H1 (cell line): Measurements from ENCODE around the gene DAO. TPM values are rescaled to one million over a fixed set of nuclear protein-coding genes. Genes with fewer than 3 reads are reported as not detected.

Source experiments
- CTCF ChIA-PET: fragments of 300-600 bp; sonication (Branson Sonifier 250); formaldehyde crosslinking; loops from one replicate; lab custom pipeline; 2021; ENCODE audit not compliant: partially characterized antibody; lab: Charles Lee
- POLR2A ChIA-PET: fragments of 300-600 bp; sonication (Branson Sonifier 250); formaldehyde crosslinking; loops from one replicate; lab custom pipeline; 2021; ENCODE audit warnings: inconsistent platforms; ENCODE audit not compliant: partially characterized antibody; lab: Charles Lee
- DNase-seq, 2 experiments: peaks; one replicate each; pipeline versions ENCODE4 v3.0.0 to v3.0.0-alpha.2; 2010 to 2022; ENCODE audit warnings: low spot score in 2 of 2, low read depth in 1 of 2, mixed read lengths in 1 of 2
- FAIRE-seq: peaks from 2 replicates; lab custom pipeline; 2011; peaks lifted over from hg19 to GRCh38; lab: Jason Lieb, UNC
- H2AFZ ChIP-seq: 2 replicates; pipeline ENCODE4 v1.8.1; 2012; ENCODE audit warnings: low read length, inconsistent platforms
- H2AK5ac ChIP-seq: 2 replicates; pipeline ENCODE4 v1.6.1; 2013; ENCODE audit warnings: low read depth, low read length
- H2BK120ac ChIP-seq: replicated peaks from 2 replicates; pipeline ENCODE3; 2013; ENCODE audit warnings: low read depth, low read length, inconsistent platforms
- H2BK12ac ChIP-seq: 2 replicates; pipeline ENCODE4 v1.6.1; 2013; ENCODE audit warnings: low read depth, low read length
- H2BK15ac ChIP-seq: 2 replicates; pipeline ENCODE4 v1.6.1; 2013; ENCODE audit warnings: low read length
- H2BK20ac ChIP-seq: 2 replicates; pipeline ENCODE4 v1.6.1; 2013; ENCODE audit warnings: low read length
- H2BK5ac ChIP-seq: 2 replicates; pipeline ENCODE4 v1.6.1; 2013; ENCODE audit warnings: low read depth, low read length
- H3K14ac ChIP-seq: 2 replicates; pipeline ENCODE4 v1.6.1; 2013; ENCODE audit warnings: inconsistent platforms; ENCODE audit not compliant: insufficient read length
- H3K18ac ChIP-seq: 2 replicates; pipeline ENCODE4 v1.6.1; 2013; ENCODE audit warnings: low read length; ENCODE audit errors: extremely low read depth
- H3K23ac ChIP-seq: 2 replicates; pipeline ENCODE4 v1.6.1; 2013; ENCODE audit warnings: inconsistent platforms; ENCODE audit not compliant: insufficient read length
- H3K23me2 ChIP-seq: 2 replicates; pipeline ENCODE4 v1.6.1; 2013; ENCODE audit warnings: low read depth, low read length
- H3K27ac ChIP-seq: 2 replicates; pipeline ENCODE4 v1.6.1; 2011; ENCODE audit warnings: low read depth, low read length, inconsistent platforms
- H3K27me3 ChIP-seq, 4 experiments: replicated peaks in 1 of 4; 1 replicate in 1 of 4; 2 replicates in 3 of 4; pipeline versions ENCODE4 v1.6.1 to v1.8.1; 2011 to 2013; ENCODE audit warnings: low read length in 3 of 4, mild to moderate bottlenecking in 3 of 4, inconsistent platforms in 2 of 4, mixed read lengths in 2 of 4, moderate library complexity in 1 of 4; ENCODE audit not compliant: control insufficient read depth in 3 of 4, insufficient read depth in 3 of 4; ENCODE audit errors: extremely low read depth in 1 of 4
- H3K36me3 ChIP-seq, 4 experiments: 2 replicates each; pipeline versions ENCODE4 v1.6.1 to v1.8.1; 2011 to 2013; ENCODE audit warnings: mild to moderate bottlenecking in 4 of 4, low read length in 3 of 4, moderate library complexity in 2 of 4, control low read depth in 1 of 4, inconsistent platforms in 1 of 4; ENCODE audit not compliant: insufficient read depth in 4 of 4, control insufficient read depth in 2 of 4
- H3K4ac ChIP-seq: replicated peaks from 2 replicates; pipeline ENCODE3; 2013; ENCODE audit warnings: low read length, low read depth, mixed read lengths, inconsistent platforms; ENCODE audit not compliant: insufficient read length
- H3K4me1 ChIP-seq, 4 experiments: replicated peaks in 1 of 4; 1 replicate in 1 of 4; 2 replicates in 3 of 4; pipeline versions ENCODE4 v1.6.1 to v1.8.1; 2011 to 2013; ENCODE audit warnings: low read length in 3 of 4, inconsistent platforms in 2 of 4, mixed read lengths in 1 of 4; ENCODE audit not compliant: insufficient read depth in 4 of 4, control insufficient read depth in 3 of 4
- H3K4me2 ChIP-seq, 2 experiments: 2 replicates each; pipeline versions ENCODE4 v1.6.1 to v1.8.1; 2011 to 2013; ENCODE audit warnings: low read depth in 2 of 2, low read length in 2 of 2, control low read depth in 1 of 2, inconsistent platforms in 1 of 2, mild to moderate bottlenecking in 1 of 2; ENCODE audit not compliant: insufficient read depth in 1 of 2
- H3K4me3 ChIP-seq, 4 experiments: fragments of 200-600, 300-600 bp in 1 of 4; sonication (generic), shearing (Covaris generic), sonication (Bioruptor Twin) in 1 of 4; 2 replicates each; pipeline versions ENCODE4 v1.5.1 to v1.8.1; 2011 to 2016; ENCODE audit warnings: low read length in 4 of 4, low read depth in 3 of 4, control low read depth in 2 of 4, inconsistent platforms in 2 of 4, mild to moderate bottlenecking in 2 of 4, mixed read lengths in 1 of 4, moderate library complexity in 1 of 4; ENCODE audit not compliant: insufficient read depth in 2 of 4; ENCODE audit errors: extremely low read depth in 1 of 4
- H3K56ac ChIP-seq: replicated peaks from 2 replicates; pipeline ENCODE3; 2013; ENCODE audit warnings: low read depth, mild to moderate bottlenecking, mixed read lengths, low read length, inconsistent platforms; ENCODE audit not compliant: insufficient read length
- H3K79me1 ChIP-seq: 2 replicates; pipeline ENCODE4 v1.6.1; 2013; ENCODE audit warnings: low read depth, low read length, control low read depth
- H3K79me2 ChIP-seq, 2 experiments: 2 replicates each; pipeline versions ENCODE4 v1.6.1 to v1.8.1; 2012 to 2013; ENCODE audit warnings: low read length in 2 of 2, mild to moderate bottlenecking in 2 of 2, inconsistent platforms in 1 of 2; ENCODE audit not compliant: insufficient read depth in 2 of 2, control insufficient read depth in 1 of 2
- H3K9ac ChIP-seq, 4 experiments: replicated peaks in 1 of 4; 1 replicate in 1 of 4; 2 replicates in 3 of 4; pipeline versions ENCODE4 v1.6.1 to v1.8.1; 2011 to 2013; ENCODE audit warnings: low read depth in 3 of 4, low read length in 3 of 4, control low read depth in 2 of 4, mild to moderate bottlenecking in 2 of 4, moderate library complexity in 2 of 4, inconsistent platforms in 1 of 4; ENCODE audit errors: extremely low read depth in 1 of 4
- H3K9me3 ChIP-seq, 2 experiments: 2 replicates each; pipeline versions ENCODE4 v1.6.1 to v1.8.1; 2012 to 2013; ENCODE audit warnings: mild to moderate bottlenecking in 2 of 2, moderate library complexity in 2 of 2, control low read depth in 1 of 2, inconsistent platforms in 1 of 2, low read depth in 1 of 2, low read length in 1 of 2, mixed read lengths in 1 of 2; ENCODE audit not compliant: insufficient read depth in 2 of 2
- H4K20me1 ChIP-seq, 2 experiments: replicated peaks in 1 of 2; 2 replicates each; pipeline versions ENCODE3 to v1.8.1; 2011 to 2013; ENCODE audit warnings: inconsistent platforms in 2 of 2, low read length in 2 of 2, mild to moderate bottlenecking in 1 of 2; ENCODE audit not compliant: insufficient read depth in 2 of 2, control insufficient read depth in 1 of 2
- H4K5ac ChIP-seq: 2 replicates; pipeline ENCODE4 v1.6.1; 2013; ENCODE audit warnings: low read length, low read depth, mixed read lengths, inconsistent platforms; ENCODE audit not compliant: insufficient read length
- H4K8ac ChIP-seq: 2 replicates; pipeline ENCODE4 v1.8.0; 2013; ENCODE audit warnings: mild to moderate bottlenecking, moderate library complexity, low read length, inconsistent platforms; ENCODE audit not compliant: insufficient read depth; ENCODE audit errors: extremely low read depth
- H4K91ac ChIP-seq: replicated peaks from 2 replicates; pipeline ENCODE3; 2013; ENCODE audit warnings: low read length, mixed read lengths, inconsistent platforms; ENCODE audit not compliant: insufficient read length
- CBX5 ChIP-seq: fragments of 300-800, 300-1000 bp; sonication (generic); IDR thresholded peaks from 2 replicates; pipeline ENCODE4 v1.7.1; 2016; ENCODE audit warnings: antibody characterized with exemption, low read length, low read depth
- CBX8 ChIP-seq: fragments of 300-800, 300-1000 bp; sonication (generic); IDR thresholded peaks from 2 replicates; pipeline ENCODE4 v1.7.1; 2016; ENCODE audit warnings: low read depth, low read length, borderline replicate concordance
- EZH2 ChIP-seq: fragments of 200-600 bp; sonication (generic); IDR thresholded peaks from 2 replicates; pipeline ENCODE4 v1.7.1; 2012; ENCODE audit warnings: low read depth, mild to moderate bottlenecking, moderate library complexity, low read length, inconsistent platforms; ENCODE audit not compliant: severe bottlenecking
- SAP30 ChIP-seq: fragments of 300-600 bp; sonication (generic); IDR thresholded peaks from 2 replicates; pipeline ENCODE4 v1.7.1; 2012; ENCODE audit warnings: low read length, moderate library complexity, mild to moderate bottlenecking, inconsistent platforms; ENCODE audit not compliant: insufficient read depth, insufficient replicate concordance
- YY1 ChIP-seq: IDR thresholded peaks from 2 replicates; pipeline ENCODE4 v1.6.1; 2011; ENCODE audit warnings: low read depth, mild to moderate bottlenecking, low read length
- WGBS, 2 experiments: shearing (Covaris generic) in 1 of 2; methylation state at CpG; one replicate each; pipeline versions ENCODE4 v1.1.6 to v1.1.7; 2013 to 2015; ENCODE audit warnings: low lambda C conversion rate in 2 of 2, mixed read lengths in 2 of 2, inconsistent platforms in 1 of 2, low coverage in 1 of 2, missing lambda C conversion rate in 1 of 2; ENCODE audit not compliant: insufficient replicate concordance in 2 of 2, insufficient coverage in 1 of 2, insufficient read length in 1 of 2; ENCODE audit errors: extremely low coverage in 1 of 2, missing lambda C conversion rate in 1 of 2; 5-methylcytosine and 5-hydroxymethylcytosine counted together
- polyA plus RNA-seq, 7 experiments: library from polyadenylated mRNA; depleted of rRNA in 3 of 7; stranded (reverse) in 5 of 7; unstranded in 2 of 7; fragments of >200 nt in 5 of 7; fragments of 200-250 nt in 2 of 7; gene quantifications; 1 replicate in 5 of 7; 2 replicates in 1 of 7; 4 replicates in 1 of 7; pipeline versions ENCODE4 v1.2.1 to v1.2.3, GENCODE V29; 2011 to 2013; ENCODE audit warnings: missing spikeins in 2 of 7, mixed read lengths in 2 of 7
- total RNA-seq: library from RNA; stranded (reverse); fragmentation: NEBNext Ultra II Directional; extraction: Animal tissue kit (Norgen Biotek cat#: 25700); gene quantifications from 2 replicates; pipeline ENCODE4 v1.2.1, GENCODE V29; 2021
- TF ChIP-seq, protein P1 (sequence below): IDR thresholded peaks from 2 replicates; pipeline ENCODE4 v1.6.1; 2011; ENCODE audit warnings: low read depth, mild to moderate bottlenecking, low read length; ENCODE audit not compliant: insufficient read depth

The DAO gene
- total and polyA plus RNA-seq, 2 of the 8 experiments (the other 6 are each of a cell fraction or from before 2014, with no cell fraction given), result not detected

DNA sequence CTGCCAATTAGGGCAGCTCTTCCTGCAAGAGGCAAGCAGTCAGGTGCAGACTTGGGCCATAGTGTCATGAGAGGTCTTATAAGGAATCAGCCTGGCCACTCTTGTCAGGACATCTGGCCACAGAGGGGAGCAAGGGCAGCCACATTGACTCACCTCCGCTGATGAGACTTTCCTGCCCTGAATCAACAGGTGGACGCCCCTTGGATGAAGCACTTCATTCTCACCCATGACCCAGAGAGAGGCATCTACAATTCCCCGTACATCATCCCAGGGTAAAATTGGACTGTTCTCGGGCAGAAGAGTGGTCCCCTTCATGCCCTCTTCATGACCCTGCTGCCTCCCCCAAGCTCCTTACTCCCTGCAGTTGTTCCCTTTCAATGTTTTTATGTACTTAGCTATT is 16.9 kb downstream of the DAO start:
- no peak for TF ChIP-seq EZH2
- no peak for TF ChIP-seq CBX8
- TF ChIP-seq YY1, result no peak
- TF ChIP-seq, protein P1, sequence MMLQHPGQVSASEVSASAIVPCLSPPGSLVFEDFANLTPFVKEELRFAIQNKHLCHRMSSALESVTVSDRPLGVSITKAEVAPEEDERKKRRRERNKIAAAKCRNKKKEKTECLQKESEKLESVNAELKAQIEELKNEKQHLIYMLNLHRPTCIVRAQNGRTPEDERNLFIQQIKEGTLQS, result no peak
- no peak for TF ChIP-seq CBX5
- no peak for TF ChIP-seq SAP30
- H2BK12ac ChIP-seq, result no peak overlapping the region
- H3K4me2 ChIP-seq, result no peak overlapping the region
- ChIA-PET POLR2A (no interaction called here), CTCF (interaction anchor here (0.6 to 1.3 kb wide), 5 partner anchors 10 to 678 kb away, joined by 3 to 5 read pairs (median 3); no protein-coding TSS in a partner anchor)
- no peak overlapping the region for H2AFZ ChIP-seq
- H3K9ac ChIP-seq, result no peak overlapping the region
- H3K56ac ChIP-seq, result no peak overlapping the region
- no peak overlapping the region for H4K5ac ChIP-seq
- H2BK120ac ChIP-seq, result no peak overlapping the region
- no peak overlapping the region for H2AK5ac ChIP-seq
- FAIRE-seq (no peak), DNase-seq (no peak)
- H3K4me1 ChIP-seq, result no peaks in the 10 kb centered on the region
- 91% methylated on average over 4 of the region's 4 CpGs; no CpG with 5 or more reads in 1 of the 2 experiments for WGBS, 2 experiments
- H2BK20ac ChIP-seq, result no peak overlapping the region
- H2BK15ac ChIP-seq, result no peak overlapping the region
- H3K79me1 ChIP-seq, result no peaks in the 10 kb centered on the region
- no peak overlapping the region for H4K91ac ChIP-seq
- no peak overlapping the region for H3K4ac ChIP-seq
- no peak overlapping the region for H3K23ac ChIP-seq
- H3K27me3 ChIP-seq, result no peaks in the 10 kb centered on the region
- no peak overlapping the region for H3K27ac ChIP-seq
- H3K23me2 ChIP-seq, result peaks cover 9% of the 10 kb centered on the region
- no peak overlapping the region for H3K18ac ChIP-seq
- H3K4me3 ChIP-seq, result no peak overlapping the region
- no peak overlapping the region for H3K14ac ChIP-seq
- no peaks in the 10 kb centered on the region for H3K36me3 ChIP-seq
- H2BK5ac ChIP-seq, result no peak overlapping the region
- no peaks in the 10 kb centered on the region; a peak in 1 of 4 replicates for H3K9me3 ChIP-seq
- no peak overlapping the region for H4K8ac ChIP-seq
- H4K20me1 ChIP-seq, result peaks cover 0 to 6% of the 10 kb centered on the region in 2 experiments
- H3K79me2 ChIP-seq, result no peaks in the 10 kb centered on the region
